ENCODE results near the gene CEPT1. TPM values are rescaled to one million over a fixed set of nuclear protein-coding genes. Genes with fewer than 3 reads are reported as not detected.
A peak's percentile ranks its signal among the peaks of the same experiment; 100 is the strongest.

CEPT1 gene
- total and polyA plus RNA-seq, 10 of the 15 experiments (the other 5 are each of a cell fraction or from before 2014, with no cell fraction given), result 29.4 to 77.9 (median 54.8) TPM

GRCh38 chr1:111127923-111128643 is 11.9 kb upstream of the CEPT1 start (continued):
- TF ChIP-seq MEF2A (IDR thresholded peaks at IDR 0.05; ENCODE audit: insufficient read depth, low read depth, low read length), result peak; percentile 68; the same call in 1 of the 2 replicates
- peak; percentile 30; the same call in 1 of the 2 replicates for TF ChIP-seq MTA3 (IDR thresholded peaks at IDR 0.05; ENCODE audit: borderline replicate concordance, low read length)
- TF ChIP-seq YY1 (IDR thresholded peaks at IDR 0.05; ENCODE audit: low read depth, low read length), result peak; percentile 80
- peak; percentile 75 for TF ChIP-seq IRF4 (IDR thresholded peaks at IDR 0.05; ENCODE audit: low read depth, low read length)
- TF ChIP-seq PAX8 (IDR thresholded peaks at IDR 0.05), result no peak
- no peak for TF ChIP-seq NFXL1 (IDR thresholded peaks at IDR 0.05; ENCODE audit: borderline replicate concordance)
- TF ChIP-seq NBN (IDR thresholded peaks at IDR 0.05), result peak; percentile 89; the same call in 1 of the 2 replicates
- peak; percentile 64 for TF ChIP-seq SKIL (IDR thresholded peaks at IDR 0.05; ENCODE audit: low read depth, poor library complexity, severe bottlenecking)
- TF ChIP-seq JUNB (IDR thresholded peaks at IDR 0.05), result no peak
- TF ChIP-seq RAD21 (IDR thresholded peaks at IDR 0.05; ENCODE audit: insufficient read depth, low read depth, low read length), result no peak
- TF ChIP-seq IKZF1 (conservative IDR thresholded peaks at IDR 0.05), result peak; percentile 66
- peak; percentile 73 for TF ChIP-seq POU2F2 (IDR thresholded peaks at IDR 0.05; ENCODE audit: borderline replicate concordance, low read depth, low read length)
- peak; percentile 75 to 80; a peak in 3 of 4 replicates for TF ChIP-seq IKZF2 (IDR thresholded peaks at IDR 0.05)
- TF ChIP-seq MEF2B (IDR thresholded peaks at IDR 0.05; ENCODE audit: partially characterized antibody, poor library complexity, severe bottlenecking), result peak; percentile 61
- TF ChIP-seq RELB (IDR thresholded peaks at IDR 0.05; ENCODE audit: low read depth), result peak; percentile 90
- peak; percentile 74; the same call in 1 of the 2 replicates for TF ChIP-seq DPF2 (IDR thresholded peaks at IDR 0.05)
- peak; percentile 98 for TF ChIP-seq SPI1 (IDR thresholded peaks at IDR 0.05; ENCODE audit: borderline replicate concordance, insufficient read depth, low read depth, low read length)
- peak; percentile 57; the same call in 1 of the 2 replicates for TF ChIP-seq FOXM1 (IDR thresholded peaks at IDR 0.05; ENCODE audit: low read depth, low read length)
- TF ChIP-seq PAX5 (IDR thresholded peaks at IDR 0.05; ENCODE audit: borderline replicate concordance, low read depth, low read length), result 0 out of 2 replicates have a peak, but pooled peaks have one; percentile 12
- peak in 1 of 2 experiments; percentile 82; a peak in 2 of 4 replicates for TF ChIP-seq ETV6 (conservative IDR thresholded peaks at IDR 0.05 in 1 of 2, IDR thresholded peaks at IDR 0.05 in 1 of 2; ENCODE audit: borderline replicate concordance in 1 of 2, low read depth in 1 of 2)
- TF ChIP-seq STAT3 (IDR thresholded peaks at IDR 0.05; ENCODE audit: low read depth, low read length), result no peak
- TF ChIP-seq GATAD2B (conservative IDR thresholded peaks at IDR 0.05; ENCODE audit: low read depth), result 0 out of 2 replicates have a peak, but pooled peaks have one; percentile 59
- TF ChIP-seq RAD51 (IDR thresholded peaks at IDR 0.05), result peak; percentile 63; the same call in 1 of the 2 replicates
- TF ChIP-seq ESRRA (IDR thresholded peaks at IDR 0.05; ENCODE audit: low read length), result 0 out of 2 replicates have a peak, but pooled peaks have one; percentile 33

Data from GM12878 (cell line).